ENCODE measurements around the gene TERT.
"Not testable (repeated sequence)": the region's sequence is repeated elsewhere in the genome, so short reads cannot be mapped to it uniquely, and the experiment has no call there.

Gene TERT

GRCh38 chr5:1268056-1268455, 26.8 kb downstream of the TERT start:
- TF ChIP-seq CTCF (IDR thresholded peaks at IDR 0.05; ENCODE audit: borderline replicate concordance, control extremely low read depth, extremely low read depth, insufficient read depth, missing control alignments): no peak
- in situ Hi-C loops (cut with MboI; ENCODE audit: low sequenced_read_pairs, unreplicated experiment): no loop called here

GRCh38 chr5:1267464-1267863, 27.4 kb downstream of the TERT start:
- DNase-seq (ENCODE audit: low spot score); in situ Hi-C loops (cut with MboI; ENCODE audit: low sequenced_read_pairs, unreplicated experiment): not testable (repeated sequence)

More at GRCh38 chr5:1268056-1268455, 26.8 kb downstream of the TERT start:
- no peak for DNase-seq (ENCODE audit: low spot score)

GRCh38 chr5:1266791-1267190, 28.1 kb downstream of the TERT start:
- DNase-seq (ENCODE audit: low spot score): no peak
- in situ Hi-C loops (cut with MboI; ENCODE audit: low sequenced_read_pairs, unreplicated experiment): no loop called here

GRCh38 chr5:1265461-1266455, 29.1 kb downstream of the TERT start:
- in situ Hi-C loops (cut with MboI; ENCODE audit: low sequenced_read_pairs, unreplicated experiment): no loop called here
- DNase-seq (ENCODE audit: low spot score): no peak

More at GRCh38 chr5:1266791-1267190, 28.1 kb downstream of the TERT start:
- TF ChIP-seq CTCF (IDR thresholded peaks at IDR 0.05; ENCODE audit: borderline replicate concordance, control extremely low read depth, extremely low read depth, insufficient read depth, missing control alignments): no peak

GRCh38 chr5:1265026-1265425, 29.8 kb downstream of the TERT start:
- in situ Hi-C loops (cut with MboI; ENCODE audit: low sequenced_read_pairs, unreplicated experiment): no loop called here
- no peak for DNase-seq (ENCODE audit: low spot score)
- TF ChIP-seq CTCF (IDR thresholded peaks at IDR 0.05; ENCODE audit: borderline replicate concordance, control extremely low read depth, extremely low read depth, insufficient read depth, missing control alignments): no peak

More at GRCh38 chr5:1265461-1266455, 29.1 kb downstream of the TERT start:
- TF ChIP-seq CTCF (IDR thresholded peaks at IDR 0.05; ENCODE audit: borderline replicate concordance, control extremely low read depth, extremely low read depth, insufficient read depth, missing control alignments): no peak

GRCh38 chr5:1264211-1264610, 30.7 kb downstream of the TERT start:
- in situ Hi-C loops (cut with MboI; ENCODE audit: low sequenced_read_pairs, unreplicated experiment): no loop called here
- no peak for DNase-seq (ENCODE audit: low spot score)
- TF ChIP-seq CTCF (IDR thresholded peaks at IDR 0.05; ENCODE audit: borderline replicate concordance, control extremely low read depth, extremely low read depth, insufficient read depth, missing control alignments): no peak

- in situ Hi-C loops (cut with MboI; ENCODE audit: low sequenced_read_pairs, unreplicated experiment): no loop called here
- TF ChIP-seq CTCF (IDR thresholded peaks at IDR 0.05; ENCODE audit: borderline replicate concordance, control extremely low read depth, extremely low read depth, insufficient read depth, missing control alignments): no peak
- DNase-seq (ENCODE audit: low spot score): no peak
These were observed 32.5 kb downstream of the TERT start for GRCh38 chr5:1262381-1262780.

All from GM13976 (cell line).